Testis (tissue), 2 donors: Measurements from ENCODE around the gene ELOA2.

Experiments used
- POLR2A ChIP-seq: fragments of 450-650 bp; IDR thresholded peaks from one replicate; pipeline ENCODE4 v1.6.1; 2017; ENCODE audit warnings: antibody characterized with exemption, mild to moderate bottlenecking, moderate library complexity
- TF ChIP-seq, protein P1 (sequence below), 3 experiments: fragments of 450-650 bp in 2 of 3; fragments of 200-600 bp in 1 of 3; sonication (generic) in 1 of 3; IDR thresholded peaks; one replicate each; pipeline ENCODE4 v1.5.1; 2016 to 2019; ENCODE audit warnings: antibody characterized with exemption in 3 of 3, mild to moderate bottlenecking in 2 of 3, moderate library complexity in 1 of 3

- no peak for TF ChIP-seq POLR2A
- TF ChIP-seq, protein P1, sequence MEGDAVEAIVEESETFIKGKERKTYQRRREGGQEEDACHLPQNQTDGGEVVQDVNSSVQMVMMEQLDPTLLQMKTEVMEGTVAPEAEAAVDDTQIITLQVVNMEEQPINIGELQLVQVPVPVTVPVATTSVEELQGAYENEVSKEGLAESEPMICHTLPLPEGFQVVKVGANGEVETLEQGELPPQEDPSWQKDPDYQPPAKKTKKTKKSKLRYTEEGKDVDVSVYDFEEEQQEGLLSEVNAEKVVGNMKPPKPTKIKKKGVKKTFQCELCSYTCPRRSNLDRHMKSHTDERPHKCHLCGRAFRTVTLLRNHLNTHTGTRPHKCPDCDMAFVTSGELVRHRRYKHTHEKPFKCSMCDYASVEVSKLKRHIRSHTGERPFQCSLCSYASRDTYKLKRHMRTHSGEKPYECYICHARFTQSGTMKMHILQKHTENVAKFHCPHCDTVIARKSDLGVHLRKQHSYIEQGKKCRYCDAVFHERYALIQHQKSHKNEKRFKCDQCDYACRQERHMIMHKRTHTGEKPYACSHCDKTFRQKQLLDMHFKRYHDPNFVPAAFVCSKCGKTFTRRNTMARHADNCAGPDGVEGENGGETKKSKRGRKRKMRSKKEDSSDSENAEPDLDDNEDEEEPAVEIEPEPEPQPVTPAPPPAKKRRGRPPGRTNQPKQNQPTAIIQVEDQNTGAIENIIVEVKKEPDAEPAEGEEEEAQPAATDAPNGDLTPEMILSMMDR (IDR thresholded peaks at IDR 0.05): no peak
Measured at GRCh38 chr18:47075098-47075883, 39.9 kb upstream of the ELOA2 start.
